GM19372 (cell line): ENCODE measurements around the gene ZNF70.

Source experiments
- ATAC-seq: cut with Tn5 transposase; IDR thresholded peaks from one replicate; pipeline ENCODE4 v1.9.1; 2021; ENCODE audit warnings: mild to moderate bottlenecking, low read depth, moderate library complexity; ENCODE audit not compliant: unreplicated experiment

ZNF70 gene

DNA sequence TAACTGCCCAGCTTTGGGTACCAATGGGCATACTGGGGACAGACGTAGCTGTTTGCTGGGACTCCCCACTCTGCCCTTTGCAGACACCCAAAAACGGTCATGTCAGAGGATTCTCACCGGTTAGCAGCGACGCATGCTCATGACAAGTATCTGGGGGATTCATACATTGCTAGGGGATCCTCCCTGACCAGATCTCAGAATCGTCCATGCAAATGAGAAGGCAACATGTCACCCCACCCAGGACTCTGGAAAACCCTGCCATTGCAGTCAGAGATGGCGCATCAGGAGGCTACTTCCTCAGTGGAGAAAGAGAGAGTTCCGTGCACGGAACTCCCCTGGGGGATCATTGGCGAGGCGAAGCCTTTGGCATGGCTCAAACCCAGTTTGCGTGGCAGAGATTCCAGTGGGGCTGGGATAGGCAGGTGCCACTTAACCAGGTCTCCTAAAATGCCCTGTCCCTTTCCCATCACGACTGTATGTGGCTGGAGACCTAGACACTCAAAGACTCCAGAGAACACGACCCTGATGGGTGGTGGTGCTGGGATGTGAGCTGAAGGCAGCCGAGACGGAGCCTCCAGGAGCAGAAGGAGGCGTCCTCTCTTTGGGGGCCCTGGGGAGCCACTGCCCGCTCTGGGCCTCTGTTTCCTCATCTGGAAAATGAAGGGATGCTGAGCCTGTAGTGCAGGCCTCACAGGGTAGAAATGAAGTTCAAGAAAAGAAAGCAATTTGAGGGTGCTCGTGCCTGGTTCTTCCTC lies 55.2 kb downstream of the ZNF70 start:
- no peak for ATAC-seq

DNA sequence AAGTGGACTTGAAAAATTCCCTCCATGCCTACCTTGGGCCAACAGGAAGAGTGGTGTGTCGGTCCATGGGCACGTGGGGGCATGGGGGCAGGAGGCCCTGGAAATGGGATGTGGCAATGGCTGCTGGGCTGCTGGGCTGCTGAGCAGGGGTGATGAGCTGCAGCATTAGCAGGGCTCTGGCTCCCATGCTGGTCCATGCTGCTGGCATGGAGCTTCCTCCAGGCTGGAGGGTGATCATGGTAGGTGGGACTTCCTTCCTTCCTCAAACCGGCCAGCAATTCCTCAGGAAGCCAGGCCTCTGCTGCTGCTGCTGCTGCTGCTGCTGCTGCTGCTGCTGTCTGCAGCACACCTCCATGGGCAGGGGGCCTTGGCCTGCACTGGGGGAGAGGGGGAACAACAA lies 55.8 kb downstream of the ZNF70 start:
- no peak for ATAC-seq

DNA sequence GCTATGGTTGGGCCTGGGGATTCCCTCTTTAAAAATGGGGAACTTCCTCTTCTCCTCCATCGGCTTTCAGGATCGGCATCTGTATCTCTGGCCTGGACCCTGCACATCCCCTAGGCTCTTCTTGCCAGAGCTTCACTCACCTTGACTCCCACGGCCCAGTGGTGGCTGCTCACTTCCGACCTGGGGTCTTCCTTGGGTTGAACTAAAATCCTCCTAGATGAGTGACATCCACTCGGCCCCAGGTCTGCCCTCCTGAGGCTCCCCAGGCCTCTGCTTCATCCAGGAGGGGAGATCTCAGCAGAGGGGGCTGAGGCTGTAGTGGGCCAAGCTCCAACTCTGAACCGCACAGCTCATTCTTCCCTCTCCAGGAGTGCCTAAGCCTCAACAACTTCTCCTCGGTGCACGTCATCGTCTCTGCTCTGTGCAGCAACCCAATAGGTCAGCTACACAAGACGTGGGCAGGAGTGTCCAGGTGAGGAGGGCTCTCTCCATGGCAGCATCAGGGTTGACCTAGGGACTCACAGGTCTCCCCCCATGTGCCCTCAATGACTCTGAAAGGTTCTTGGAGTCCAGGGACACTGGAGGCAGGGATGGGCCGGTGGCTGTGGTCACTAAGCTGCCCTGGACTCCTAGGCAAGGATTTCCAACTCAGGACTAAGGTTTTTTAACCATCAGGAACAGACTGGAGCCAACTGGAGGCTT lies 56.8 kb downstream of the ZNF70 start:
- no peak for ATAC-seq

DNA sequence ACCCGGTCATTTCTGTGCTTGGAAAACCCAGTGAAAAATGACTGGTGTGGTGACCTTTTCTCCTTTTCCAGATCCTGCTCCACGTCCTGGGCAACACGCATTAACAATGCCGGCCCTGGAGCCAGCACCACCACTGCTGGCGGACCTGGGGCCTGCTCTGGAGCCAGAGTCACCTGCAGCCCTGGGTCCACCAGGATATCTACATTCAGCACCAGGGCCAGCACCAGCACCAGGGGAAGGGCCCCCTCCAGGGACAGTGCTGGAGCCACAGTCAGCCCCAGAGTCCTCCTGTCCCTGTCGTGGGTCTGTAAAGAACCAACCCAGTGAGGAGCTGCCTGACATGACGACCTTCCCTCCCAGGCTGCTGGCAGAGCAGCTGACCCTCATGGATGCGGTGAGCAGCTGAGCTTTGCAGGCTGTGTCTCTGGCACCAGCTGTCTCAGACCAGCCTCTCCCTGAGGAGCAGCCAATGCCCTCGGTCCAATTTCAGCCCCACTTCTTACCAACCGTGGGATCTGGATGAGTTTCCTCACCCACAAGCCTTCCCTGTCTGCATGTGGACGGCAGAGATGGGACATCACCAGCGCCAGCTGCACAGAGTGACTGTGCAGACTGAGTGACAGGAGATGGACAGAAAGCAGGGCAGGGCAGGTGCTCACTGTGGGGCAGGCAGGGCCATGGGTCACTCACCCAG lies 58.2 kb downstream of the ZNF70 start:
- ATAC-seq = no peak

DNA sequence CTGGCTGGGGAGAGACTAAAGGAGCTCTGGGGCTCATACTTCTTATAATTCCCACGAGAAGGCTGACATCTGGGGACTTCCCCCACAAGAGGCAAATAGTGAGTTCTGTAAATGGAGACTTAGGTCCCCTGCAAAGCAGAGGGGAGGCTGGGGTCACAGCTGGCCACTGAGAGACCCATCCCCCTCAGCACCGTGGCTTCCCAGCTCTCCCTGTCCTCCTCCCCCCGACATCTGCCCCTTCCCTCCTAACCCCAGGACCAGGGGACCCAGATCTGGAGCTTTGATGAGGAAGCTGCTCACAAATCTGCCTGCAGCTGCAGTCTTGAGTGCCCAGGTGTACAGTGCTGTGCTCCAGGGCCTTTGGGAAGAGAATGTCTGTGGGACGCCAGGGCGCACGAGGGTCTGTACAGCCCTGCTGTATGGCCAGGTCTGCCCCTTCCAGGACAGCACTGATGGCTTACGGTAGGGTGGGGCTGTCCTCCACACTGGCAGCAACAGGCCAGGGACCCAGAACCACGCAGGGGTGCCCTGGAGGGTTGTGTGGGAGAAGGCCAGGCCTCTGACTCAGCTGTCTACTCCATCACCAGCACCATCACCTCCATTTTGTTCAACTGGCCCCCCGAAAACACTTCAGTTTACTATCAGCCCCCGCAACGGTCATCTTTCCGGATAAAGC lies 59.0 kb downstream of the ZNF70 start:
- ATAC-seq = no peak

DNA sequence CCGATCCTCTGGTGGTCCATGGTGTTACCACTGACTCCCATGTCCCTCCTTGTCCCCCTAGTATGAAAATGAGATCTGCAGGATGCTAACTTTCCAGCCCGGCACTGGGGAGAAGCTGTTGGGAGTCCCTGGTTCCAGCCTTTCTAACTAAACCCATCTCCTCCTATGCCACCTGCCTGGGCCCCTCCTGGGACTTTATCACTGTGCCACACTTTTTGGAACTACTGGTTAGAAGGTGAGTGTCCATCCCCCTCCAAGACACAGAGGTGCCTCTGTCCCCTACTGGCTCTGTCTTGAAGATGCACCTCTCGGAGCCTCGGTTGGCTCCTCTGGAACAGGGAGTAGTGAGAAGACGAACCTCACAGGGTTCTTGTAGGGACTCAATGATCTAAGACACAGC lies 60.2 kb downstream of the ZNF70 start, which contains the start of gene RGL4:
Gene RGL4 (plus strand): TSS at position 301 of the 400 bp plus-strand sequence. CDS start 1,018 bp downstream, outside the sequence.
- ATAC-seq = no peak

DNA sequence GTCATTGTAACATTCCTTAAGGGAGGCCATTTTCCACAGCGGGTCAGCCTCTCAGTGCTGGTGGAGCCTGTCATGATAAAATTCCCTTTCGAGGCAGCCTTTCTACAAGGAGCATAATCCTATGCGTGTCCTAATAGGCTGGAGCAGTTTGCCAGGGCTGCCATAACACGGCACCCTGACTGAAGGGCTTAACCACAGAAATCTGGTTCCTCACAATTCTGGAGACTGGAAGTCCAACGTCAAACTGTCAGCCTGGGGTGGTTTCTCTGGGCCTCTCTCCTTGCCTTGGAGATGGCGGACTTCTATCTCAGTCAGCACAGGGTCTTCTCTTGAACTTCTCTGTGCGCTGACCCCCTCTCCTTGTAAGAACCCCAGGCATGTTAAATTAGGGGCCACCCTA lies 61.5 kb downstream of the ZNF70 start:
- no peak for ATAC-seq
